ENCODE results near the gene PARP6.

- TF ChIP-seq CTCF (IDR thresholded peaks at IDR 0.05) (no peak), POLR2A (IDR thresholded peaks at IDR 0.05) (no peak)
Measured at GRCh38 chr15:72271895-72272212, 500 bp downstream of the PARP6 start.

Data from ovary (tissue), 3 donors.